CD4-positive, alpha-beta T cell (primary cell): ENCODE results near the gene ESD. TPM values are rescaled to one million over a fixed set of nuclear protein-coding genes. Genes with fewer than 3 reads are reported as not detected.

Source experiments
- ATAC-seq: fragments of 200-7000 bp; cut with Tn5 transposase; one replicate; pipeline ENCODE4 v1.10.0; 2022; ENCODE audit warnings: mild to moderate bottlenecking; ENCODE audit not compliant: poor library complexity
- CTCF ChIA-PET: fragments of 350-600 bp; sonication (Branson Sonifier 250); formaldehyde crosslinking; loops from one replicate; lab custom pipeline; 2021; ENCODE audit warnings: antibody characterized with exemption, inconsistent platforms; lab: Charles Lee
- POLR2A ChIA-PET: fragments of 350-600 bp; sonication (Branson Sonifier 250); formaldehyde crosslinking; loops from one replicate; lab custom pipeline; 2021; ENCODE audit warnings: antibody characterized with exemption, inconsistent platforms; lab: Charles Lee
- DNase-seq, 14 experiments: peaks; one replicate each; pipeline ENCODE4 v3.0.0-alpha.2; 2013 to 2020; ENCODE audit warnings: mixed read lengths in 2 of 14
- H3K27ac ChIP-seq, 2 donors: one replicate each; pipeline versions ENCODE4 v1.5.1 to v1.7.0; 2013; ENCODE audit warnings: low read length in 2 of 2, low read depth in 1 of 2, mild to moderate bottlenecking in 1 of 2
- H3K27me3 ChIP-seq, 2 experiments: 1 replicate in 1 of 2; 2 replicates in 1 of 2; pipeline versions ENCODE4 v1.6.1 to v1.7.0; 2013; ENCODE audit warnings: low read length in 2 of 2, control low read depth in 1 of 2, mild to moderate bottlenecking in 1 of 2, moderate library complexity in 1 of 2; ENCODE audit not compliant: insufficient read depth in 2 of 2, control insufficient read depth in 1 of 2
- H3K36me3 ChIP-seq: one replicate; pipeline ENCODE4 v1.6.1; 2013; ENCODE audit warnings: low read length, control low read depth; ENCODE audit not compliant: insufficient read depth
- H3K4me1 ChIP-seq: one replicate; pipeline ENCODE4 v1.6.1; 2013; ENCODE audit warnings: low read length, control low read depth; ENCODE audit not compliant: insufficient read depth
- H3K4me3 ChIP-seq: one replicate; pipeline ENCODE4 v1.5.1; 2013; ENCODE audit warnings: mild to moderate bottlenecking, low read length, moderate library complexity
- H3K9me3 ChIP-seq, 2 experiments: 1 replicate in 1 of 2; 2 replicates in 1 of 2; pipeline versions ENCODE4 v1.6.1 to v1.7.0; 2013; ENCODE audit warnings: low read length in 2 of 2, mild to moderate bottlenecking in 2 of 2, control low read depth in 1 of 2, moderate library complexity in 1 of 2; ENCODE audit not compliant: control insufficient read depth in 1 of 2, insufficient read depth in 1 of 2
- H3K27ac Mint-ChIP-seq: one replicate; pipeline ENCODE4 v1.8.0; 2020; ENCODE audit warnings: mixed read lengths
- H3K27me3 Mint-ChIP-seq: one replicate; pipeline ENCODE4 v1.8.0; 2021; ENCODE audit warnings: mixed read lengths
- H3K36me3 Mint-ChIP-seq: one replicate; pipeline ENCODE4 v1.8.0; 2021; ENCODE audit warnings: low read depth, mixed read lengths
- H3K4me1 Mint-ChIP-seq: one replicate; pipeline ENCODE4 v1.8.0; 2021; ENCODE audit warnings: low read depth, mixed read lengths
- H3K4me3 Mint-ChIP-seq: one replicate; pipeline ENCODE4 v1.8.0; 2020; ENCODE audit warnings: mild to moderate bottlenecking, mixed read lengths
- H3K9me3 Mint-ChIP-seq: one replicate; pipeline ENCODE4 v1.8.0; 2020; ENCODE audit warnings: mixed read lengths
- CTCF ChIP-seq: fragments of 200-600 bp; IDR thresholded peaks from one replicate; pipeline ENCODE4 v1.8.0; 2022; ENCODE audit warnings: antibody characterized with exemption, mild to moderate bottlenecking
- intact Hi-C, 2 experiments: fragments of 100-400 bp; cut with DNase I in 1 of 2; cut with micrococcal nuclease in 1 of 2; formaldehyde crosslinking; loops; one replicate each; pipeline versions ENCODE4 v1.15.1 to v1.9.0; 2023 to 2025; cut with DNase I, micrococcal nuclease
- total RNA-seq, 174 experiments: library from RNA in 2 of 174; stranded (reverse) in 2 of 174; gene quantifications; one replicate each; pipeline ENCODE4 v1.2.3 and lab custom pipeline; 2021 to 2026

The ESD gene
- total RNA-seq, 2 experiments from 2014 or later = 30.8 to 34.1 TPM

GRCh38 chr13:46753137-46753536, 43.8 kb downstream of the ESD start:
- TF ChIP-seq CTCF = no peak
- H3K36me3 Mint-ChIP-seq = peaks cover 19% of the 10 kb centered on the region
- H3K9me3 ChIP-seq = no peaks in the 10 kb centered on the region
- intact Hi-C loops = no loop called here
- H3K36me3 ChIP-seq = peaks cover 4% of the 10 kb centered on the region
- CTCF ChIA-PET = no interaction called here
- DNase-seq (no peak), ATAC-seq (no peak)
- no peak overlapping the region for H3K4me3 Mint-ChIP-seq
- no peaks in the 10 kb centered on the region for H3K27me3 Mint-ChIP-seq
- no peaks in the 10 kb centered on the region for H3K27me3 ChIP-seq
- no peak overlapping the region for H3K27ac ChIP-seq
- POLR2A ChIA-PET = no interaction called here
- H3K4me3 ChIP-seq = no peak overlapping the region
- H3K9me3 Mint-ChIP-seq = no peaks in the 10 kb centered on the region
- peaks cover 6% of the 10 kb centered on the region for H3K4me1 ChIP-seq
- peaks cover 32% of the 10 kb centered on the region for H3K4me1 Mint-ChIP-seq
- no peak overlapping the region for H3K27ac Mint-ChIP-seq

GRCh38 chr13:46751811-46752635, 44.9 kb downstream of the ESD start:
- no peak for TF ChIP-seq CTCF
- DNase-seq (peak; percentile 1 to 86 (median 25)), ATAC-seq (peak; percentile 91)
- Histone ChIP-seq H3K9me3 (no peaks in the 10 kb centered on the region), H3K36me3 (peaks cover 4% of the 10 kb centered on the region), H3K4me3 (no peak overlapping the region), H3K27me3 (no peaks in the 10 kb centered on the region), H3K4me1 (peaks cover 6% of the 10 kb centered on the region), H3K27ac (no peak overlapping the region)
- Mint-ChIP-seq H3K27me3 (no peaks in the 10 kb centered on the region), H3K27ac (peak overlapping the region; percentile 68), H3K4me3 (peak overlapping the region; percentile 12), H3K4me1 (peaks cover 32% of the 10 kb centered on the region), H3K36me3 (peaks cover 22% of the 10 kb centered on the region), H3K9me3 (no peaks in the 10 kb centered on the region)
- intact Hi-C loops = loop anchor here in 1 of 2 experiments (1.0 kb wide), 1 partner anchor 44 kb away; no protein-coding TSS in a partner anchor
- ChIA-PET POLR2A (interaction anchor here (0.7 kb wide), 1 partner anchor 23 kb away, joined by 4 read pairs; no protein-coding TSS in a partner anchor), CTCF (no interaction called here)

- Histone ChIP-seq H3K27me3 (no peaks in the 10 kb centered on the region), H3K36me3 (peaks cover 4% of the 10 kb centered on the region), H3K9me3 (no peaks in the 10 kb centered on the region), H3K4me3 (no peak overlapping the region), H3K4me1 (peaks cover 6% of the 10 kb centered on the region), H3K27ac (no peak overlapping the region)
- ATAC-seq (no peak), DNase-seq (no peak)
- Mint-ChIP-seq H3K4me1 (peaks cover 32% of the 10 kb centered on the region), H3K4me3 (no peak overlapping the region), H3K27ac (peak overlapping the region; percentile 37), H3K27me3 (no peaks in the 10 kb centered on the region), H3K36me3 (peaks cover 42% of the 10 kb centered on the region), H3K9me3 (no peaks in the 10 kb centered on the region)
- CTCF ChIA-PET = interaction anchor here (0.6 kb wide), 1 partner anchor 1538 kb away, joined by 3 read pairs; no protein-coding TSS in a partner anchor
- no peak for TF ChIP-seq CTCF
- POLR2A ChIA-PET = no interaction called here
- intact Hi-C loops = no loop called here
These were observed 47.0 kb downstream of the ESD start for GRCh38 chr13:46749951-46750350.
